T1000 (cell line): ENCODE results near the gene CCDC102B.
"Not testable (repeated sequence)": the region's sequence is repeated elsewhere in the genome, so short reads cannot be mapped to it uniquely, and the experiment has no call there.

Experiments used
- DNase-seq: peaks from one replicate; lab custom pipeline; 2025; ENCODE audit warnings: mixed read lengths; lab: John Stamatoyannopoulos, UW

Gene CCDC102B

GRCh38 chr18:68797871-68798270 is at the start of gene CCDC102B:
Gene CCDC102B, plus strand, starts transcription at chr18:68798080. Its CDS starts 38,684 bp downstream, at chr18:68836764.
- DNase-seq = no peak

- no peak for DNase-seq
These were observed 40.8 kb upstream of the CCDC102B start for GRCh38 chr18:68757126-68757525.

- no peak for DNase-seq
These were observed 38.6 kb upstream of the CCDC102B start for GRCh38 chr18:68759308-68759707.

- DNase-seq = peak; percentile 1
These were observed 34.8 kb upstream of the CCDC102B start for GRCh38 chr18:68763083-68763482.

- no peak for DNase-seq
These were observed 33.9 kb upstream of the CCDC102B start for GRCh38 chr18:68764016-68764415.

GRCh38 chr18:68766433-68766832 is 31.4 kb upstream of the CCDC102B start:
- no peak for DNase-seq

GRCh38 chr18:68769461-68769860 is 28.4 kb upstream of the CCDC102B start:
- no peak for DNase-seq

GRCh38 chr18:68772268-68772667 is 25.6 kb upstream of the CCDC102B start:
- DNase-seq = no peak

- no peak for DNase-seq
These were observed 19.5 kb upstream of the CCDC102B start for GRCh38 chr18:68778280-68778886.

GRCh38 chr18:68779169-68779568 is 18.7 kb upstream of the CCDC102B start:
- no peak for DNase-seq

GRCh38 chr18:68780802-68781635 is 16.9 kb upstream of the CCDC102B start:
- DNase-seq = no peak

GRCh38 chr18:68783506-68783905 is 14.4 kb upstream of the CCDC102B start:
- no peak for DNase-seq

GRCh38 chr18:68784071-68784470 is 13.8 kb upstream of the CCDC102B start:
- no peak for DNase-seq

GRCh38 chr18:68790290-68790689 is 7.6 kb upstream of the CCDC102B start:
- not testable (repeated sequence) for DNase-seq

GRCh38 chr18:68791801-68792200 is 6.1 kb upstream of the CCDC102B start:
- no peak for DNase-seq

GRCh38 chr18:68793951-68794350 is 3.9 kb upstream of the CCDC102B start:
- DNase-seq = no peak

GRCh38 chr18:68796936-68797690 is 767 bp upstream of the CCDC102B start:
- DNase-seq = no peak

- no peak for DNase-seq
These were observed 2.2 kb downstream of the CCDC102B start for GRCh38 chr18:68800075-68800474.

- DNase-seq = no peak
These were observed 5.5 kb downstream of the CCDC102B start for GRCh38 chr18:68803356-68803755.

- DNase-seq = no peak
These were observed 19.7 kb downstream of the CCDC102B start for GRCh38 chr18:68817584-68817983.

GRCh38 chr18:68818584-68818983 is 20.7 kb downstream of the CCDC102B start:
- DNase-seq = no peak

GRCh38 chr18:68822926-68823325 is 25.0 kb downstream of the CCDC102B start:
- DNase-seq = no peak

GRCh38 chr18:68826121-68826520 is 28.2 kb downstream of the CCDC102B start:
- DNase-seq = no peak
